Loucy (cell line): Measurements from ENCODE around the gene SHC3.

Experiments
- CTCF ChIP-seq: fragments of 200-600 bp; sonication (generic); conservative IDR thresholded peaks from 2 replicates; pipeline ENCODE4 v1.5.1; 2014; ENCODE audit warnings: mild to moderate bottlenecking, antibody characterized with exemption, low read length
- EZH2phosphoT487 ChIP-seq: fragments of 200-600 bp; IDR thresholded peaks from 2 replicates; pipeline ENCODE4 v1.6.1; 2018; ENCODE audit warnings: antibody characterized with exemption, mild to moderate bottlenecking, moderate library complexity, borderline replicate concordance

- no peak for TF ChIP-seq CTCF
- no peak for TF ChIP-seq EZH2phosphoT487
Measured at GRCh38 chr9:89036383-89036782, 142.2 kb downstream of the SHC3 start.
